Neural progenitor cell (in vitro differentiated cells): ENCODE results near the gene RLN3.

Experiments used
- CTCF ChIP-seq: fragments of 200-600 bp; sonication (generic); IDR thresholded peaks from 2 replicates; pipeline ENCODE4 v1.5.1; 2017; ENCODE audit warnings: antibody characterized with exemption, mild to moderate bottlenecking
- EZH2 ChIP-seq: fragments of 200-600 bp; sonication (generic); IDR thresholded peaks from 2 replicates; pipeline ENCODE4 v1.6.1; 2017; ENCODE audit warnings: antibody characterized with exemption, mild to moderate bottlenecking, moderate library complexity
- EZH2phosphoT487 ChIP-seq: fragments of 200-600 bp; sonication (generic); IDR thresholded peaks from 2 replicates; pipeline ENCODE4 v1.6.1; 2017; ENCODE audit warnings: antibody characterized with exemption

GRCh38 chr19:13981988-13982501 lies 45.9 kb upstream of the RLN3 start:
- TF ChIP-seq CTCF (no peak), EZH2 (no peak), EZH2phosphoT487 (no peak)
